CD14-positive monocyte (primary cell): ENCODE measurements around the gene SCN8A. TPM values are rescaled to one million over a fixed set of nuclear protein-coding genes. Genes with fewer than 3 reads are reported as not detected.

ENCODE experiments used
- DNase-seq, 3 donors: peaks; one replicate each; pipeline ENCODE4 v3.0.0-alpha.2; 2011 to 2022
- H2AFZ ChIP-seq: 2 replicates; pipeline ENCODE4 v1.6.0; 2012; ENCODE audit warnings: mild to moderate bottlenecking, low read depth, low read length, inconsistent platforms; ENCODE audit not compliant: insufficient read depth, poor library complexity, severe bottlenecking
- H3K27ac ChIP-seq, 2 donors: 1 replicate in 1 of 2; 2 replicates in 1 of 2; pipeline ENCODE4 v1.5.1; 2012 to 2013; ENCODE audit warnings: low read length in 2 of 2, control low read depth in 1 of 2, inconsistent platforms in 1 of 2, low read depth in 1 of 2, mild to moderate bottlenecking in 1 of 2
- H3K27me3 ChIP-seq, 2 donors: one replicate each; pipeline versions ENCODE4 v1.6.0 to v1.6.1; 2011 to 2013; ENCODE audit warnings: low read length in 2 of 2; ENCODE audit not compliant: control insufficient read depth in 2 of 2, insufficient read depth in 2 of 2
- H3K36me3 ChIP-seq, 2 donors: replicated peaks in 1 of 2; 1 replicate in 1 of 2; 2 replicates in 1 of 2; pipeline versions ENCODE4 v1.5.1 to v1.6.1; 2012 to 2013; ENCODE audit warnings: low read length in 2 of 2, control low read depth in 1 of 2, inconsistent platforms in 1 of 2, mild to moderate bottlenecking in 1 of 2; ENCODE audit not compliant: insufficient read depth in 2 of 2, control insufficient read depth in 1 of 2
- H3K4me1 ChIP-seq, 2 donors: 1 replicate in 1 of 2; 2 replicates in 1 of 2; pipeline versions ENCODE4 v1.5.1 to v1.6.1; 2012 to 2013; ENCODE audit warnings: low read length in 2 of 2, control low read depth in 1 of 2, inconsistent platforms in 1 of 2, mild to moderate bottlenecking in 1 of 2, moderate library complexity in 1 of 2; ENCODE audit not compliant: insufficient read depth in 2 of 2, control insufficient read depth in 1 of 2
- H3K4me2 ChIP-seq: replicated peaks from 2 replicates; pipeline ENCODE3; 2012; ENCODE audit warnings: low read length, moderate library complexity, mild to moderate bottlenecking; ENCODE audit not compliant: poor library complexity, severe bottlenecking; ENCODE audit errors: extremely low read depth
- H3K4me3 ChIP-seq, 3 experiments: fragments of 200-600 bp in 1 of 3; sonication (generic) in 1 of 3; replicated peaks in 1 of 3; 1 replicate in 2 of 3; 2 replicates in 1 of 3; pipeline ENCODE4 v1.5.1; 2011 to 2013; ENCODE audit warnings: low read length in 3 of 3, mild to moderate bottlenecking in 3 of 3, control low read depth in 2 of 3, low read depth in 2 of 3, inconsistent platforms in 1 of 3, moderate library complexity in 1 of 3
- H3K79me2 ChIP-seq: 2 replicates; pipeline ENCODE4 v1.6.0; 2012; ENCODE audit warnings: mild to moderate bottlenecking, control low read depth, inconsistent platforms, low read length, moderate library complexity; ENCODE audit not compliant: insufficient read depth
- H3K9ac ChIP-seq: 2 replicates; pipeline ENCODE4 v1.6.0; 2017; ENCODE audit warnings: low read length, mild to moderate bottlenecking; ENCODE audit not compliant: insufficient read depth, poor library complexity, severe bottlenecking
- H3K9me3 ChIP-seq, 2 donors: replicated peaks in 1 of 2; 1 replicate in 1 of 2; 2 replicates in 1 of 2; pipeline versions ENCODE4 v1.5.1 to v1.6.1; 2012 to 2013; ENCODE audit warnings: low read length in 2 of 2, control low read depth in 1 of 2; ENCODE audit not compliant: control insufficient read depth in 1 of 2, insufficient read depth in 1 of 2
- H4K20me1 ChIP-seq: 2 replicates; pipeline ENCODE4 v1.6.0; 2012; ENCODE audit warnings: mild to moderate bottlenecking, low read length, control low read depth, moderate library complexity; ENCODE audit not compliant: insufficient read depth
- H3K27ac Mint-ChIP-seq, 7 donors: one replicate each; pipeline ENCODE4 v1.8.0; 2020; ENCODE audit warnings: mild to moderate bottlenecking in 7 of 7, mixed read lengths in 7 of 7, moderate library complexity in 6 of 7, inconsistent platforms in 2 of 7
- H3K27me3 Mint-ChIP-seq, 3 donors: one replicate each; pipeline ENCODE4 v1.8.0; 2021 to 2022; ENCODE audit warnings: low read depth in 3 of 3, mild to moderate bottlenecking in 3 of 3, mixed read lengths in 3 of 3, moderate library complexity in 3 of 3, inconsistent platforms in 1 of 3
- H3K36me3 Mint-ChIP-seq, 2 donors: one replicate each; pipeline ENCODE4 v1.8.0; 2020; ENCODE audit warnings: mixed read lengths in 2 of 2, inconsistent platforms in 1 of 2, mild to moderate bottlenecking in 1 of 2
- H3K4me1 Mint-ChIP-seq: one replicate; pipeline ENCODE4 v1.8.0; 2020; ENCODE audit warnings: mild to moderate bottlenecking, mixed read lengths
- H3K4me3 Mint-ChIP-seq, 2 donors: one replicate each; pipeline ENCODE4 v1.8.0; 2020; ENCODE audit warnings: mild to moderate bottlenecking in 2 of 2, mixed read lengths in 2 of 2, moderate library complexity in 1 of 2
- H3K9me3 Mint-ChIP-seq, 7 donors: one replicate each; pipeline ENCODE4 v1.8.0; 2020 to 2022; ENCODE audit warnings: mixed read lengths in 7 of 7, mild to moderate bottlenecking in 6 of 7, moderate library complexity in 6 of 7, inconsistent platforms in 2 of 7
- WGBS: methylation state at CpG from one replicate; pipeline ENCODE4 v1.1.5; 2013; ENCODE audit warnings: missing lambda C conversion rate; ENCODE audit not compliant: insufficient coverage; 5-methylcytosine and 5-hydroxymethylcytosine counted together
- intact Hi-C, 2 donors: fragments of 100-400 bp; cut with micrococcal nuclease; formaldehyde crosslinking; loops; one replicate each; pipeline versions ENCODE4 v1.15.0 to v1.15.1; 2023
- polyA plus RNA-seq, 3 donors: library from polyadenylated mRNA; depleted of rRNA in 1 of 3; unstranded in 2 of 3; stranded (reverse) in 1 of 3; fragments of 300-500 nt in 2 of 3; fragments of >200 nt in 1 of 3; fragmentation: Illumina TruSeq in 2 of 3; gene quantifications; 1 replicate in 2 of 3; 2 replicates in 1 of 3; pipeline ENCODE4 v1.2.3, GENCODE V29; 2012 to 2021
- TF ChIP-seq, protein P1 (sequence below): fragments of 200-600 bp; IDR thresholded peaks from one replicate; pipeline ENCODE4 v1.8.0; 2022; ENCODE audit warnings: antibody characterized with exemption, mild to moderate bottlenecking

The SCN8A gene
- polyA plus RNA-seq, 3 donors, result 0.03 TPM; not detected in 2

DNA sequence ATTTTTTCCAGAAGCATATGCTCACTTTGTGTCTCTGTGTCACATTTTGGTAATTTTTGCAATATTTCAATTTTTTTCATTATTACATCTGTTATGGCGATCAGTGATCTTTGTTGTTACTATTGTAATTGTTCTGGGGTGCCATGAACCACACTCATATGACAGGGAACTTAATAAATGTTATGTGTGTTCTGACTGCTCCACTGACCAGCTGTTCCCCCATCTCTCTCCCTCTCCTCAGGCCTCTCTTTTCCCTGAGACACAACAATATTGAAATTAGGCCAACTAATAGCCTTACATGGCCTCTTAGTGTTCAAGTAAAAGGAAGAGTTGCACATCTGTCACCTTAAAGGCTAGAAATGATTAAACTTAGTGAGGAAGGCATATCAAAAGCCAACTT lies 46.0 kb downstream of the SCN8A start:
- TF ChIP-seq, protein P1, sequence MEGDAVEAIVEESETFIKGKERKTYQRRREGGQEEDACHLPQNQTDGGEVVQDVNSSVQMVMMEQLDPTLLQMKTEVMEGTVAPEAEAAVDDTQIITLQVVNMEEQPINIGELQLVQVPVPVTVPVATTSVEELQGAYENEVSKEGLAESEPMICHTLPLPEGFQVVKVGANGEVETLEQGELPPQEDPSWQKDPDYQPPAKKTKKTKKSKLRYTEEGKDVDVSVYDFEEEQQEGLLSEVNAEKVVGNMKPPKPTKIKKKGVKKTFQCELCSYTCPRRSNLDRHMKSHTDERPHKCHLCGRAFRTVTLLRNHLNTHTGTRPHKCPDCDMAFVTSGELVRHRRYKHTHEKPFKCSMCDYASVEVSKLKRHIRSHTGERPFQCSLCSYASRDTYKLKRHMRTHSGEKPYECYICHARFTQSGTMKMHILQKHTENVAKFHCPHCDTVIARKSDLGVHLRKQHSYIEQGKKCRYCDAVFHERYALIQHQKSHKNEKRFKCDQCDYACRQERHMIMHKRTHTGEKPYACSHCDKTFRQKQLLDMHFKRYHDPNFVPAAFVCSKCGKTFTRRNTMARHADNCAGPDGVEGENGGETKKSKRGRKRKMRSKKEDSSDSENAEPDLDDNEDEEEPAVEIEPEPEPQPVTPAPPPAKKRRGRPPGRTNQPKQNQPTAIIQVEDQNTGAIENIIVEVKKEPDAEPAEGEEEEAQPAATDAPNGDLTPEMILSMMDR, result no peak
- Histone ChIP-seq H2AFZ (no peak overlapping the region), H3K27ac (no peak overlapping the region), H4K20me1 (no peaks in the 10 kb centered on the region), H3K27me3 (no peaks in the 10 kb centered on the region), H3K4me3 (no peak overlapping the region), H3K4me2 (no peak overlapping the region), H3K79me2 (no peaks in the 10 kb centered on the region), H3K4me1 (no peaks in the 10 kb centered on the region), H3K9me3 (no peaks in the 10 kb centered on the region), H3K9ac (no peak overlapping the region), H3K36me3 (no peaks in the 10 kb centered on the region)
- Mint-ChIP-seq H3K4me1 (no peaks in the 10 kb centered on the region), H3K9me3 (peaks cover 0 to 17% (median 10%) of the 10 kb centered on the region in 7 donors), H3K36me3 (no peaks in the 10 kb centered on the region), H3K27ac (no peak overlapping the region), H3K27me3 (peaks cover 0 to 2% (median 2%) of the 10 kb centered on the region in 3 donors), H3K4me3 (no peak overlapping the region)
- intact Hi-C loops, result no loop called here
- no peak for DNase-seq
- WGBS, result no CpG with 5 or more reads among the region's 1 CpG

DNA sequence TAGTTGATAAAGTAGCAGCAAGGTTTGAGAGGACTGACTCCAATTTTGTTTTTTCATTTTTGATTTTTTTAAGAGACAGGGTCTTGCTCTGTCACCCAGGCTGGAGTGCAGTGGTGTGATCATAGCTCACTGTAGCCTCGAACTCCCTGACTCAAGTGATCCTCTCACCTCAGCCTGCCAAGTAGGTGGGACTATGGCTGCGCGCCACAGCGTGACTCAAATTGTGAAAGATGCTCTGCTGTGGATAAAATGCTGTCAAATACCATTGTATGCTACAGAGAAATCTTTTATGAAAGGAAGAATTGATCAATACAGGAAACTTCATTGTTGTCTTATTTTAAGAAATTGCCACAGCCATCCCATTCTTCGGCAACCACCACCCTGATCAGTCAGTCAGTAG lies 48.3 kb downstream of the SCN8A start:
- intact Hi-C loops, result no loop called here
- H3K79me2 ChIP-seq, result no peaks in the 10 kb centered on the region
- no peak overlapping the region for H3K27ac ChIP-seq
- Mint-ChIP-seq H3K36me3 (no peaks in the 10 kb centered on the region), H3K9me3 (peaks cover 0 to 17% (median 10%) of the 10 kb centered on the region in 7 donors), H3K27me3 (peaks cover 0 to 2% (median 2%) of the 10 kb centered on the region in 3 donors), H3K4me1 (no peaks in the 10 kb centered on the region), H3K27ac (no peak overlapping the region), H3K4me3 (no peak overlapping the region)
- H3K4me1 ChIP-seq, result no peaks in the 10 kb centered on the region
- no peak overlapping the region for H3K4me3 ChIP-seq
- TF ChIP-seq, protein P1, result no peak
- DNase-seq, result no peak
- H3K27me3 ChIP-seq, result no peaks in the 10 kb centered on the region
- H3K9me3 ChIP-seq, result no peaks in the 10 kb centered on the region
- no peak overlapping the region for H3K9ac ChIP-seq
- no peak overlapping the region for H3K4me2 ChIP-seq
- H4K20me1 ChIP-seq, result no peaks in the 10 kb centered on the region
- no peaks in the 10 kb centered on the region for H3K36me3 ChIP-seq
- no peak overlapping the region for H2AFZ ChIP-seq
- no CpG with 5 or more reads among the region's 5 CpGs for WGBS
